Subcutaneous adipose tissue (tissue), 4 donors: ENCODE results near the gene DDAH1. TPM values are rescaled to one million over a fixed set of nuclear protein-coding genes. Genes with fewer than 3 reads are reported as not detected.

Experiments
- CTCF ChIP-seq: fragments of 450-650 bp; IDR thresholded peaks from one replicate; pipeline ENCODE4 v1.5.1; 2016; ENCODE audit warnings: low read depth, mild to moderate bottlenecking, control low read depth, antibody characterized with exemption, moderate library complexity
- total RNA-seq, 4 donors: library from RNA; depleted of rRNA; stranded (reverse); fragments of >200 nt; gene quantifications; one replicate each; pipeline ENCODE4 v1.1.0, GENCODE V29; 2016

DDAH1 gene
- total RNA-seq, 4 donors from 2014 or later = 13.9 to 27.6 (median 14.3) TPM

- no peak for TF ChIP-seq CTCF
Observed at GRCh38 chr1:85375493-85375892, 89.5 kb downstream of the DDAH1 start.

- no peak for TF ChIP-seq CTCF
Observed at GRCh38 chr1:85374160-85374559, 90.8 kb downstream of the DDAH1 start.

GRCh38 chr1:85373378-85373708 is 91.6 kb downstream of the DDAH1 start:
- no peak for TF ChIP-seq CTCF

- TF ChIP-seq CTCF = no peak
Observed at GRCh38 chr1:85372683-85373377, 92.1 kb downstream of the DDAH1 start.

GRCh38 chr1:85371021-85371420 is 93.9 kb downstream of the DDAH1 start:
- no peak for TF ChIP-seq CTCF

GRCh38 chr1:85368073-85368770 is 96.7 kb downstream of the DDAH1 start:
- TF ChIP-seq CTCF = no peak

GRCh38 chr1:85366391-85367170 is 98.4 kb downstream of the DDAH1 start:
- no peak for TF ChIP-seq CTCF
